Measurements from ENCODE around the gene APOA1.

APOA1 gene

GRCh38 chr11:116871248-116871647 is 33.8 kb upstream of the APOA1 start:
- Histone ChIP-seq H3K9me3 (no peaks in the 10 kb centered on the region), H3K4me1 (peaks cover 3% of the 10 kb centered on the region), H3K4me2 (no peak overlapping the region), H3K27ac (no peak overlapping the region), H3K36me3 (peaks cover 96% of the 10 kb centered on the region), H3K27me3 (no peaks in the 10 kb centered on the region), H3K9ac (no peak overlapping the region), H3K4me3 (no peak overlapping the region), H4K20me1 (no peaks in the 10 kb centered on the region)
- no peak for TF ChIP-seq Cebpa-rat (IDR thresholded peaks at IDR 0.05)

GRCh38 chr11:116870054-116870453 is 32.6 kb upstream of the APOA1 start:
- H3K4me1 ChIP-seq: no peaks in the 10 kb centered on the region
- no peak overlapping the region for H3K4me3 ChIP-seq
- H3K4me2 ChIP-seq: no peak overlapping the region
- H4K20me1 ChIP-seq: no peaks in the 10 kb centered on the region
- peaks cover 93% of the 10 kb centered on the region for H3K36me3 ChIP-seq
- H3K9ac ChIP-seq: no peak overlapping the region
- H3K9me3 ChIP-seq: no peaks in the 10 kb centered on the region
- no peaks in the 10 kb centered on the region for H3K27me3 ChIP-seq
- no peak for TF ChIP-seq Cebpa-rat (IDR thresholded peaks at IDR 0.05)
- no peak overlapping the region for H3K27ac ChIP-seq

- Histone ChIP-seq H3K9ac (no peak overlapping the region), H3K4me1 (no peaks in the 10 kb centered on the region), H3K36me3 (peaks cover 93% of the 10 kb centered on the region), H3K27ac (no peak overlapping the region), H3K9me3 (no peaks in the 10 kb centered on the region), H3K27me3 (no peaks in the 10 kb centered on the region), H3K4me3 (no peak overlapping the region), H4K20me1 (no peaks in the 10 kb centered on the region), H3K4me2 (no peak overlapping the region)
- TF ChIP-seq Cebpa-rat (IDR thresholded peaks at IDR 0.05): no peak
These were observed 32.2 kb upstream of the APOA1 start for GRCh38 chr11:116869610-116870009.

GRCh38 chr11:116868066-116868465 is 30.6 kb upstream of the APOA1 start:
- no peak overlapping the region for H3K4me3 ChIP-seq
- no peak overlapping the region for H3K4me2 ChIP-seq
- no peaks in the 10 kb centered on the region for H3K9me3 ChIP-seq
- peaks cover 93% of the 10 kb centered on the region for H3K36me3 ChIP-seq
- H4K20me1 ChIP-seq: no peaks in the 10 kb centered on the region
- no peak overlapping the region for H3K27ac ChIP-seq
- H3K27me3 ChIP-seq: no peaks in the 10 kb centered on the region
- TF ChIP-seq Cebpa-rat (IDR thresholded peaks at IDR 0.05): no peak
- H3K4me1 ChIP-seq: no peaks in the 10 kb centered on the region
- H3K9ac ChIP-seq: no peak overlapping the region

- Histone ChIP-seq H3K4me2 (no peak overlapping the region), H3K36me3 (peaks cover 93% of the 10 kb centered on the region), H4K20me1 (no peaks in the 10 kb centered on the region), H3K4me3 (no peak overlapping the region), H3K9ac (no peak overlapping the region), H3K4me1 (no peaks in the 10 kb centered on the region), H3K9me3 (no peaks in the 10 kb centered on the region), H3K27me3 (no peaks in the 10 kb centered on the region), H3K27ac (no peak overlapping the region)
- no peak for TF ChIP-seq Cebpa-rat (IDR thresholded peaks at IDR 0.05)
These were observed 30.2 kb upstream of the APOA1 start for GRCh38 chr11:116867619-116868018.

DNA sequence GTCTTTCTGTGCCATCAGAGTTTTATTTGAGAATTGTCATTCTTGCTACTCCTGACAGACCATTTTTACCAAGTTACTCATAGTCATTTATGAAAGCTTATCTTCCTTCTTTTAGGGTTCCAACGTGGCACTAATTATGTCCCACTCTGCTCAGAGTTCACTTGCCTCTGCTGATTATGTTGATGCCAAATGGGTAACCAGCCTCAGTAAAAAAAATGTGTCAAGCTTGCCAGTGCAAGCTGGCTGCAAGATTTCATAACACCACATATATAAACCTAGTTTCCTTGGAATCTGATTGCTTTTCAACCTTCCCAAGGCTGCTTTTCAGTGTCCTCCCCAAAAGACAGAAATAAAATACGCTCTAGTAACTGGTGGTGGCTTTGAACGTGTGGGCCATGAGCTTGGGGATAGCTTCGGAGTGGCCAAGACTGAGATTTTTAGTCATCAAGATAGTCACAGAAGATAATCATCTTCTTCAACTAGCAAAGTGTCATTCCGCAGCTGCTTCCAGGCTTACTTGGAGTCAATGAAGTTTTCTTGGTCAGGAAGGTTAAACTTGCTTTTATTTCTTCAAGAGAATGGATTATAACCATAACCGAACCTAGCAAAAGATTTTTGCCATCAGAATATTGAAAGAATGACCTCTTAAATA is 29.5 kb upstream of the APOA1 start:
- TF ChIP-seq Cebpa-rat (IDR thresholded peaks at IDR 0.05): no peak
- peaks cover 94% of the 10 kb centered on the region for H3K36me3 ChIP-seq

DNA sequence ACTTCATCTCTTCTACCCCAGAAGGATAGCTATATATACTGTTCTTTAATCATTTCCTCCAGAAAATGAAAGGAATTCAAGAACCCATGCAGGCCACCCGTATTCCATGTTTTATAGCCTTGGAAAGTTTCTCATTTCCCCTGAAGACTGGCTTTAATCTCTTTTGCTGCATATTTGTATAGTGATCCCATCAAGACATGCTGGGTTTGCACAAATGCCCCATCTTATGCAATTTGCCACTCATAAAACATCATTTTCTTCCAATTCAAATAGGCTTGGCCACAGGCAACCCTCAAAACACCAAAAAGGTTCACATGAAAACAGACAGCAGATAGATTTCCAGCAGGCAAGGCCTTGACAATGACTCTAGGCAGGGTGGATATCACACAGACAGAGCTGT is 28.3 kb upstream of the APOA1 start:
- no peaks in the 10 kb centered on the region for H3K9me3 ChIP-seq

More for the DNA sequence above, 29.5 kb upstream of the APOA1 start:
- Histone ChIP-seq H3K4me2 (no peak overlapping the region), H4K20me1 (no peaks in the 10 kb centered on the region), H3K27me3 (no peaks in the 10 kb centered on the region), H3K4me3 (no peak overlapping the region), H3K27ac (no peak overlapping the region), H3K9me3 (no peaks in the 10 kb centered on the region), H3K4me1 (no peaks in the 10 kb centered on the region), H3K9ac (no peak overlapping the region)

GRCh38 chr11:116864531-116864930 is 27.1 kb upstream of the APOA1 start:
- TF ChIP-seq Cebpa-rat (IDR thresholded peaks at IDR 0.05): no peak
- Histone ChIP-seq H3K27me3 (no peaks in the 10 kb centered on the region), H3K4me3 (no peak overlapping the region), H3K4me2 (no peak overlapping the region), H3K27ac (no peak overlapping the region), H3K36me3 (peaks cover 93% of the 10 kb centered on the region), H4K20me1 (no peaks in the 10 kb centered on the region), H3K9ac (no peak overlapping the region), H3K9me3 (no peaks in the 10 kb centered on the region), H3K4me1 (no peaks in the 10 kb centered on the region)

More for the DNA sequence above, 28.3 kb upstream of the APOA1 start:
- no peak overlapping the region for H3K27ac ChIP-seq
- H4K20me1 ChIP-seq: no peaks in the 10 kb centered on the region
- H3K4me1 ChIP-seq: no peaks in the 10 kb centered on the region
- peaks cover 94% of the 10 kb centered on the region for H3K36me3 ChIP-seq
- no peak for TF ChIP-seq Cebpa-rat (IDR thresholded peaks at IDR 0.05)
- H3K9ac ChIP-seq: no peak overlapping the region
- no peaks in the 10 kb centered on the region for H3K27me3 ChIP-seq
- no peak overlapping the region for H3K4me3 ChIP-seq
- no peak overlapping the region for H3K4me2 ChIP-seq

DNA sequence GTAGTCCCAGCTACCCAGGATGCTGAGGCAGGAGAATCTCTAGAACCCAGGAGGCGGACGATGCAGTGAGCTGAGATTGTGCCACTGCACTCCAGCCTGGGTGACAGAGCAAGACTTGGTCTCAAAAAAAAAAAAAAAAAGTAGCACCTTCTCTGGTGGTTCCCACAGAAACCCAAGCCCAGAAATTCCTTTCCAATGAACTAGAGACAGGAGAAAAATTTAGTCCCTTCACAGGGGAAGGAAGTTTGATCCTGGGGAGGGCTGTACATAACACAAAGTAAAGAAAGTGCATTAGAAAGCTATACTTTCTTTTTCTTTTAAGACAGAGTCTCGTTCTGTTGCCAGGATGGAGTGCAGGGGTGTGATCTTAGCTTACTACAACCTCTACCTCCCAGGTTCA is 25.5 kb upstream of the APOA1 start:
- no peaks in the 10 kb centered on the region for H3K27me3 ChIP-seq
- no peak overlapping the region for H3K9ac ChIP-seq
- H4K20me1 ChIP-seq: no peaks in the 10 kb centered on the region
- H3K4me3 ChIP-seq: no peak overlapping the region
- H3K9me3 ChIP-seq: no peaks in the 10 kb centered on the region
- no peaks in the 10 kb centered on the region for H3K4me1 ChIP-seq
- no peak for TF ChIP-seq Cebpa-rat (IDR thresholded peaks at IDR 0.05)
- no peak overlapping the region for H3K4me2 ChIP-seq
- H3K36me3 ChIP-seq: peaks cover 93% of the 10 kb centered on the region
- H3K27ac ChIP-seq: no peak overlapping the region

GRCh38 chr11:116862185-116862584 is 24.8 kb upstream of the APOA1 start:
- Histone ChIP-seq H3K9ac (no peak overlapping the region), H3K9me3 (no peaks in the 10 kb centered on the region), H3K4me3 (no peak overlapping the region), H3K4me2 (no peak overlapping the region), H3K27me3 (no peaks in the 10 kb centered on the region), H4K20me1 (no peaks in the 10 kb centered on the region), H3K36me3 (peaks cover 93% of the 10 kb centered on the region), H3K27ac (no peak overlapping the region), H3K4me1 (no peaks in the 10 kb centered on the region)
- TF ChIP-seq Cebpa-rat (IDR thresholded peaks at IDR 0.05): no peak

GRCh38 chr11:116861539-116861938 is 24.1 kb upstream of the APOA1 start:
- Histone ChIP-seq H3K4me1 (no peaks in the 10 kb centered on the region), H3K4me3 (no peak overlapping the region), H3K36me3 (peaks cover 88% of the 10 kb centered on the region)

More at GRCh38 chr11:116861539-116861938, 24.1 kb upstream of the APOA1 start:
- Histone ChIP-seq H3K27ac (no peak overlapping the region), H3K4me2 (no peak overlapping the region), H3K9me3 (no peaks in the 10 kb centered on the region), H3K27me3 (no peaks in the 10 kb centered on the region), H4K20me1 (no peaks in the 10 kb centered on the region), H3K9ac (no peak overlapping the region)
- no peak for TF ChIP-seq Cebpa-rat (IDR thresholded peaks at IDR 0.05)

Data from BLaER1 (cell line).